ENCODE measurements around the gene BTNL9. TPM values are rescaled to one million over a fixed set of nuclear protein-coding genes. Genes with fewer than 3 reads are reported as not detected.

Gene BTNL9
- total RNA-seq, 1 donor from 2014 or later: 0.24 TPM

DNA sequence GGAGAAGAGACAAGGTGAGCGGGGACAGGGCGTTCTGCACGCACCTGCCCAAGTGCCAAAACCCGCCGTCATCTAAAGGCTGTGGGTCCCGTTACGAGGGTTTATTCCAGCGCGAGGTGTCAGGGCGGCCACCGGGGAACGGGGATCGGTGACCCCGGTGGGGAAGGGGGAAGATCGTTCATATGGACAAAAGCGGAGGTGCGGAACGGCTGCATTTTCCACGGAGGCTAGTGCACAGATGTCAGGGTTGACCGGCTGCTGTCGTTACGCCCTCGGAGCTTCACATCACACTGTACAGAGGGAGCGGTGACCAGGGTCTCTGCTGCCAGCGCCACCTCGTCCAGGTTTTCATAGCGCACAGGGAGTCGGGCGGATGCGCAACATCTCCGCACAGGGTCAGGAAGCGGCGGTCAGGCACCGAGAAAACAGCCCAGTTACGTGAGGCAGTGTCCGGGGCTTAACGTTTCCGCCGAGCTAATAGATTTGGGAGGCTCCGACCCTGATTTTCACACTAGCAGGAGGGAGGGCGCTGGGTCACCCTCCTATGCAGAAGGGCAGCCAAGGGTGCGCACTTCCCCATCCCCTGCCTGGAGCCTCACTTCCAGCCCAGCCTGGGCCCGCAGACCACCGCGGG lies 13.5 kb downstream of the BTNL9 start:
- Histone ChIP-seq H3K27me3 (peaks cover 99% of the 10 kb centered on the region), H3K27ac (no peak overlapping the region), H4K20me1 (ENCODE audit: low read depth) (peaks cover 40% of the 10 kb centered on the region), H3K4me1 (peaks cover 10% of the 10 kb centered on the region), H3K36me3 (no peaks in the 10 kb centered on the region), H3K4me2 (peak overlapping the region; percentile 97), H2AFZ (replicated peaks) (peak overlapping the region; percentile 51), H3K79me2 (ENCODE audit: low read depth) (no peaks in the 10 kb centered on the region), H3K9ac (no peak overlapping the region), H3K4me3 (peak overlapping the region; percentile 69), H3K9me3 (ENCODE audit: low read depth) (no peaks in the 10 kb centered on the region), H3F3A (ENCODE audit: low read depth) (peaks cover 10% of the 10 kb centered on the region)
- H3K4me1 Mint-ChIP-seq: peaks cover 23% of the 10 kb centered on the region
- H3K9me3 Mint-ChIP-seq: no peaks in the 10 kb centered on the region
- TF ChIP-seq CTCF (IDR thresholded peaks at IDR 0.05) (no peak), EZH2phosphoT487 (IDR thresholded peaks at IDR 0.05) (peak; percentile 98), EZH2 (IDR thresholded peaks at IDR 0.05) (peak; percentile 99)
- peak overlapping the region; percentile 82 for H3K4me3 Mint-ChIP-seq
- DNase-seq (ENCODE audit: low spot score): peak; percentile 57
- H3K36me3 Mint-ChIP-seq: no peaks in the 10 kb centered on the region
- peaks cover 82% of the 10 kb centered on the region for H3K27me3 Mint-ChIP-seq (ENCODE audit: insufficient read depth, low read depth)
- no peak overlapping the region for H3K27ac Mint-ChIP-seq

DNA sequence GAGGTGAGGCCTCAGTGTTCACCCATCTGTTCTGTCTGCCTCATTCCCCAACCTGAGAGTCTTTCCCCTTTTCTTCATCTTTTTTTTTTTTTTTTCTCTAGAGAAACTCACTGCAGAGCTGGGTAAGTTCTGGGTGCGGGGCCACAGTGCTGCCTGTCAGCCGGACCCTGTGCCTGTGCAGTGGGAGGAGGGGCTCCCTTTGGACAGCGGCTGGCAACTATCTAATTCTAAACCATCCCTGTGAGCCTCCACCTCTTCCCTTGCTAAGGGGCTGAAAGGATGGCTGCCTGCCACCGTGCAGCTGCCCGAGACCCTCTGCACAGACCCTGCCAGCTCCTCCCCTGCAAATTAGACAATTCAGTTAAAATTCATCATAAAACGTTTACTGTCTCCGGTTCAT lies 14.1 kb downstream of the BTNL9 start:
- H3K9ac ChIP-seq: no peak overlapping the region
- Mint-ChIP-seq H3K27ac (no peak overlapping the region), H3K4me3 (peak overlapping the region; percentile 82), H3K4me1 (peaks cover 23% of the 10 kb centered on the region), H3K27me3 (ENCODE audit: insufficient read depth, low read depth) (peaks cover 83% of the 10 kb centered on the region), H3K36me3 (no peaks in the 10 kb centered on the region), H3K9me3 (no peaks in the 10 kb centered on the region)
- H3K79me2 ChIP-seq (ENCODE audit: low read depth): no peaks in the 10 kb centered on the region
- peaks cover 10% of the 10 kb centered on the region for H3K4me1 ChIP-seq
- H3K4me3 ChIP-seq: peak overlapping the region; percentile 69
- no peak overlapping the region for H2AFZ ChIP-seq (replicated peaks)
- H3F3A ChIP-seq (ENCODE audit: low read depth): peaks cover 10% of the 10 kb centered on the region
- no peaks in the 10 kb centered on the region for H3K9me3 ChIP-seq (ENCODE audit: low read depth)
- H3K27me3 ChIP-seq: peaks cover 100% of the 10 kb centered on the region
- H3K4me2 ChIP-seq: peak overlapping the region; percentile 97
- TF ChIP-seq EZH2phosphoT487 (IDR thresholded peaks at IDR 0.05) (peak; percentile 6), CTCF (IDR thresholded peaks at IDR 0.05) (no peak), EZH2 (IDR thresholded peaks at IDR 0.05) (peak; percentile 27)
- DNase-seq (ENCODE audit: low spot score): peak; percentile 31
- H4K20me1 ChIP-seq (ENCODE audit: low read depth): peaks cover 40% of the 10 kb centered on the region
- H3K27ac ChIP-seq: no peak overlapping the region
- no peaks in the 10 kb centered on the region for H3K36me3 ChIP-seq

GRCh38 chr5:181054871-181055459 lies 14.9 kb downstream of the BTNL9 start:
- Histone ChIP-seq H3K9me3 (ENCODE audit: low read depth) (no peaks in the 10 kb centered on the region), H3K79me2 (ENCODE audit: low read depth) (no peaks in the 10 kb centered on the region), H3K4me1 (peaks cover 10% of the 10 kb centered on the region), H3F3A (ENCODE audit: low read depth) (peaks cover 10% of the 10 kb centered on the region), H4K20me1 (ENCODE audit: low read depth) (peaks cover 41% of the 10 kb centered on the region), H3K27ac (no peak overlapping the region), H3K36me3 (no peaks in the 10 kb centered on the region), H3K27me3 (peaks cover 100% of the 10 kb centered on the region), H3K4me2 (no peak overlapping the region), H2AFZ (replicated peaks) (no peak overlapping the region), H3K4me3 (no peak overlapping the region), H3K9ac (no peak overlapping the region)
- Mint-ChIP-seq H3K9me3 (no peaks in the 10 kb centered on the region), H3K4me1 (peaks cover 23% of the 10 kb centered on the region), H3K36me3 (no peaks in the 10 kb centered on the region), H3K27me3 (ENCODE audit: insufficient read depth, low read depth) (peaks cover 82% of the 10 kb centered on the region), H3K27ac (no peak overlapping the region), H3K4me3 (peak overlapping the region; percentile 2)
- peak; percentile 40 for DNase-seq (ENCODE audit: low spot score)
- TF ChIP-seq CTCF (IDR thresholded peaks at IDR 0.05): no peak
- no peak for TF ChIP-seq EZH2 (IDR thresholded peaks at IDR 0.05)
